Measurements from ENCODE around the gene PTER.

- no peak for TF ChIP-seq POLR2A (IDR thresholded peaks at IDR 0.05)
- no peak for TF ChIP-seq CTCF (IDR thresholded peaks at IDR 0.05)
These were observed 99.3 kb downstream of the PTER start for GRCh38 chr10:16536155-16536554.
